ENCODE data around the gene FHOD3.

- TF ChIP-seq POLR2AphosphoS5 (IDR thresholded peaks at IDR 0.05; ENCODE audit: insufficient read depth in 1 of 2, low read depth in 1 of 2) (no peak), POLR2A (IDR thresholded peaks at IDR 0.05) (no peak)
- TF ChIP-seq, protein P1, sequence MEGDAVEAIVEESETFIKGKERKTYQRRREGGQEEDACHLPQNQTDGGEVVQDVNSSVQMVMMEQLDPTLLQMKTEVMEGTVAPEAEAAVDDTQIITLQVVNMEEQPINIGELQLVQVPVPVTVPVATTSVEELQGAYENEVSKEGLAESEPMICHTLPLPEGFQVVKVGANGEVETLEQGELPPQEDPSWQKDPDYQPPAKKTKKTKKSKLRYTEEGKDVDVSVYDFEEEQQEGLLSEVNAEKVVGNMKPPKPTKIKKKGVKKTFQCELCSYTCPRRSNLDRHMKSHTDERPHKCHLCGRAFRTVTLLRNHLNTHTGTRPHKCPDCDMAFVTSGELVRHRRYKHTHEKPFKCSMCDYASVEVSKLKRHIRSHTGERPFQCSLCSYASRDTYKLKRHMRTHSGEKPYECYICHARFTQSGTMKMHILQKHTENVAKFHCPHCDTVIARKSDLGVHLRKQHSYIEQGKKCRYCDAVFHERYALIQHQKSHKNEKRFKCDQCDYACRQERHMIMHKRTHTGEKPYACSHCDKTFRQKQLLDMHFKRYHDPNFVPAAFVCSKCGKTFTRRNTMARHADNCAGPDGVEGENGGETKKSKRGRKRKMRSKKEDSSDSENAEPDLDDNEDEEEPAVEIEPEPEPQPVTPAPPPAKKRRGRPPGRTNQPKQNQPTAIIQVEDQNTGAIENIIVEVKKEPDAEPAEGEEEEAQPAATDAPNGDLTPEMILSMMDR (IDR thresholded peaks at IDR 0.05): no peak
Measured at GRCh38 chr18:36364911-36365624, 67.6 kb downstream of the FHOD3 start.
